ENCODE measurements around the gene MYBPC1. TPM values are rescaled to one million over a fixed set of nuclear protein-coding genes. Genes with fewer than 3 reads are reported as not detected.

The MYBPC1 gene
- total and polyA plus RNA-seq, 2 of the 13 experiments (the other 11 are each of a cell fraction or from before 2014, with no cell fraction given), result 0.31 to 0.53 TPM

- TF ChIP-seq ZNF512B (CRISPR knock-in tag; IDR thresholded peaks at IDR 0.05; ENCODE audit: borderline replicate concordance) (no peak), ZNF317 (CRISPR knock-in tag; IDR thresholded peaks at IDR 0.05) (no peak), RORA (CRISPR knock-in tag; IDR thresholded peaks at IDR 0.05) (no peak), ZNF496 (CRISPR knock-in tag; IDR thresholded peaks at IDR 0.05; ENCODE audit: insufficient replicate concordance) (no peak), BRCA1 (CRISPR knock-in tag; IDR thresholded peaks at IDR 0.05) (no peak), RCOR2 (CRISPR knock-in tag; IDR thresholded peaks at IDR 0.05) (peak; percentile 91), TOE1 (CRISPR knock-in tag; IDR thresholded peaks at IDR 0.05) (peak; percentile 93), ZIK1 (CRISPR knock-in tag; IDR thresholded peaks at IDR 0.05; ENCODE audit: borderline replicate concordance, low read depth) (no peak), NR2F1 (CRISPR knock-in tag; IDR thresholded peaks at IDR 0.05) (peak; percentile 73 to 98), NFE2L1 (CRISPR knock-in tag; IDR thresholded peaks at IDR 0.05; ENCODE audit: borderline replicate concordance) (no peak), U2AF2 (IDR thresholded peaks at IDR 0.05; ENCODE audit: low read depth, low read length) (no peak), NRL (CRISPR knock-in tag; IDR thresholded peaks at IDR 0.05; ENCODE audit: borderline replicate concordance) (no peak), ZNF660 (CRISPR knock-in tag; IDR thresholded peaks at IDR 0.05; ENCODE audit: borderline replicate concordance, low read depth) (no peak), ZNF235 (CRISPR knock-in tag; IDR thresholded peaks at IDR 0.05; ENCODE audit: borderline replicate concordance) (no peak), PPARG (CRISPR knock-in tag; conservative IDR thresholded peaks at IDR 0.05) (peak; percentile 93), SNAPC2 (CRISPR knock-in tag; IDR thresholded peaks at IDR 0.05) (no peak), FOXA1 (IDR thresholded peaks at IDR 0.05) (peak; percentile 95), FOXA1 (CRISPR knock-in tag; IDR thresholded peaks at IDR 0.05) (peak; percentile 100), SETDB1 (CRISPR knock-in tag; IDR thresholded peaks at IDR 0.05; ENCODE audit: borderline replicate concordance) (no peak), ZBTB7A (CRISPR knock-in tag; IDR thresholded peaks at IDR 0.05) (peak; percentile 69; the same call in 1 of the 2 replicates), ZNF615 (CRISPR knock-in tag; IDR thresholded peaks at IDR 0.05; ENCODE audit: borderline replicate concordance) (no peak), ZBTB34 (CRISPR knock-in tag; IDR thresholded peaks at IDR 0.05) (no peak; the same call in 1 of the 2 replicates), ZBTB20 (CRISPR knock-in tag; IDR thresholded peaks at IDR 0.05; ENCODE audit: borderline replicate concordance, low read depth) (0 out of 2 replicates have a peak, but pooled peaks have one; percentile 27), ZKSCAN5 (CRISPR knock-in tag; IDR thresholded peaks at IDR 0.05) (no peak), TRIM22 (IDR thresholded peaks at IDR 0.05) (no peak), IKZF1 (IDR thresholded peaks at IDR 0.05) (no peak)
Observed at GRCh38 chr12:101608301-101609133, 13.7 kb downstream of the MYBPC1 start (continued).
